HEK293 (cell line): ENCODE measurements around the gene RNU1-2.
"Not testable (repeated sequence)": the region's sequence is repeated elsewhere in the genome, so short reads cannot be mapped to it uniquely, and the experiment has no call there.

Experiments used
- CTCF ChIA-PET: fragments of 350-600 bp; formaldehyde crosslinking; extraction: SDS; loops from one replicate; lab custom pipeline; 2021; ENCODE audit warnings: antibody characterized with exemption; lab: Yijun Ruan, JAX
- POLR2A ChIA-PET: fragments of 300-600 bp; formaldehyde crosslinking; extraction: SDS; loops from one replicate; lab custom pipeline; 2020; ENCODE audit warnings: antibody characterized with exemption, inconsistent platforms; lab: Yijun Ruan, JAX
- H3K27ac ChIP-seq: fragments of 200-500 bp; sonication (Bioruptor generic); 2 replicates; pipeline ENCODE4 v1.5.1; 2014; ENCODE audit warnings: low read depth, low read length, control low read depth, inconsistent platforms; ENCODE audit errors: extremely low read depth
- H3K36me3 ChIP-seq, 2 experiments: fragments of 200-500 bp in 1 of 2; sonication (Bioruptor generic) in 1 of 2; 1 replicate in 1 of 2; 2 replicates in 1 of 2; pipeline ENCODE4 v1.5.1; 2014 to 2017; ENCODE audit warnings: inconsistent platforms in 2 of 2, low read length in 2 of 2; ENCODE audit not compliant: control insufficient read depth in 2 of 2, insufficient read depth in 1 of 2
- H3K4me1 ChIP-seq: fragments of 200-500 bp; sonication (Bioruptor generic); 2 replicates; pipeline ENCODE4 v1.5.1; 2014; ENCODE audit warnings: mild to moderate bottlenecking, low read length, inconsistent platforms; ENCODE audit not compliant: control insufficient read depth, insufficient read depth
- H3K4me3 ChIP-seq: 2 replicates; pipeline ENCODE4 v1.5.1; 2011; ENCODE audit warnings: low read depth, mild to moderate bottlenecking, control low read depth, low read length, moderate library complexity
- H3K9me3 ChIP-seq: fragments of 200-500 bp; sonication (Bioruptor generic); 2 replicates; pipeline ENCODE4 v1.5.1; 2014; ENCODE audit warnings: low read depth, low read length, inconsistent platforms; ENCODE audit not compliant: control insufficient read depth, insufficient read depth
- GLI4 ChIP-seq: fragments of 450-650 bp; formaldehyde crosslinking; IDR thresholded peaks from 2 replicates; pipeline ENCODE4 v1.5.1; 2016; ENCODE audit warnings: missing biosample characterization, missing genetic modification characterization
- GLIS1 ChIP-seq: fragments of 450-650 bp; formaldehyde crosslinking; IDR thresholded peaks from 2 replicates; pipeline ENCODE4 v1.5.1; 2016; ENCODE audit warnings: missing biosample characterization, missing genetic modification characterization
- KLF16 ChIP-seq: fragments of 450-650 bp; formaldehyde crosslinking; IDR thresholded peaks from 2 replicates; pipeline ENCODE4 v1.5.1; 2017; ENCODE audit warnings: missing biosample characterization, missing genetic modification characterization
- TCF7L2 ChIP-seq: IDR thresholded peaks from 2 replicates; pipeline ENCODE4 v1.6.1; 2011; ENCODE audit warnings: low read depth, mild to moderate bottlenecking, inconsistent platforms, low read length, moderate library complexity, borderline replicate concordance
- ZBTB8A ChIP-seq: fragments of 450-650 bp; formaldehyde crosslinking; IDR thresholded peaks from 2 replicates; pipeline ENCODE4 v1.5.1; 2016; ENCODE audit warnings: missing biosample characterization, missing genetic modification characterization
- ZIC2 ChIP-seq: fragments of 450-650 bp; formaldehyde crosslinking; IDR thresholded peaks from 2 replicates; pipeline ENCODE4 v1.5.1; 2016; ENCODE audit warnings: missing biosample characterization, missing genetic modification characterization
- ZNF350 ChIP-seq: fragments of 450-650 bp; formaldehyde crosslinking; IDR thresholded peaks from 2 replicates; pipeline ENCODE4 v1.5.0; 2017; ENCODE audit warnings: missing biosample characterization, mild to moderate bottlenecking, missing genetic modification characterization
- ZNF354C ChIP-seq: fragments of 450-650 bp; formaldehyde crosslinking; IDR thresholded peaks from 2 replicates; pipeline ENCODE4 v1.5.1; 2016; ENCODE audit warnings: missing biosample characterization, missing genetic modification characterization, low read depth, borderline replicate concordance
- ZNF416 ChIP-seq: fragments of 450-650 bp; formaldehyde crosslinking; IDR thresholded peaks from 2 replicates; pipeline ENCODE4 v1.5.1; 2016; ENCODE audit warnings: missing biosample characterization, missing genetic modification characterization
- ZNF423 ChIP-seq: fragments of 450-650 bp; formaldehyde crosslinking; IDR thresholded peaks from 2 replicates; pipeline ENCODE4 v1.5.1; 2016; ENCODE audit warnings: missing biosample characterization, missing genetic modification characterization
- ZNF518A ChIP-seq: fragments of 450-650 bp; formaldehyde crosslinking; conservative IDR thresholded peaks from 2 replicates; pipeline ENCODE4 v1.5.1; 2016; ENCODE audit warnings: low read depth, missing biosample characterization, missing genetic modification characterization
- ZNF600 ChIP-seq: fragments of 450-650 bp; formaldehyde crosslinking; IDR thresholded peaks from 2 replicates; pipeline ENCODE4 v1.5.1; 2016; ENCODE audit warnings: missing biosample characterization, missing genetic modification characterization
- ZNF704 ChIP-seq: fragments of 450-650 bp; formaldehyde crosslinking; IDR thresholded peaks from 2 replicates; pipeline ENCODE4 v1.5.1; 2016; ENCODE audit warnings: missing biosample characterization, missing genetic modification characterization
- ZNF76 ChIP-seq: fragments of 450-650 bp; formaldehyde crosslinking; IDR thresholded peaks from 2 replicates; pipeline ENCODE4; 2016; ENCODE audit warnings: low read depth, missing biosample characterization, missing genetic modification characterization, borderline replicate concordance
- ZSCAN16 ChIP-seq: fragments of 450-650 bp; formaldehyde crosslinking; IDR thresholded peaks from 2 replicates; pipeline ENCODE4 v1.5.1; 2016; ENCODE audit warnings: missing biosample characterization, missing genetic modification characterization
- TF ChIP-seq, protein P1 (sequence below): fragments of 450-650 bp; formaldehyde crosslinking; IDR thresholded peaks from 2 replicates; pipeline ENCODE4 v1.5.1; 2017; ENCODE audit warnings: missing biosample characterization, missing genetic modification characterization

The RNU1-2 gene

DNA sequence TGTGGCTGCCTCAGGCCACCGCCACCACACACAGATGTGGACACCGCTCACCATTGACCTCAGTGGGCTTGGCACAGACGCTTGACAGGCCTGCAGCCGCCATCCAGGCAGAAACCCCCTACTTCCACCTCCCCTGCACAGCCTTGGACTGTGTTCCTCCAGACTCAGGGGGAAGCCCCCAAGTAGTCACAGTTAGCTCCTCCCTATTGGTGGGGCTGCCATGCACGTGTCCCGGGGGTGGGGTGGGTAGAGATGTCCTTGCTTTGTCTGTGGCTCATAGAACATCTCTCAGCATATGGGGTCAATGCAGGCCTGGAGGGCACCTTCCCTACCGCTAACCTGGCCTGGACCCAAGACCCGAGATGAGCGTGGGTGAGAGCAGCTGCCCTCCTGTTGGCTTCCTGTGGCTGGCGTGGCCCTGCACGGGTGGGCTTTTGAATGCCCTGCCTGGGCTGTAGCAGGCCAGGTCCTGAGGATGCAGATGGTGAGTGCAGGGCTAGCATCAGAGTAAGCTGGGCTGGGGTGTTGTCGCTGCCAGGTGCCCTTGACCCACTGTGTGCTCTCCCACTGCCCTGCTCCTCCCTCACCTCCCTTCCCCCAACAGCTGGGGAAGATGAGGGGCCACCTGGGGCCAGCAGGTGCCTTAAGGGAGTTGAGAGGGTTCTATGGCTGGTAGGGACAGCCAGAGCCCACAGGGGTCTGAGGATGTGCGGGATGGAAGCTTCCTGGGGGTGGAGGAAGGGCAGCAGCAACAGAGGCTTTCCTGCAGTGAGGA lies 32.1 kb downstream of the RNU1-2 start:
- Histone ChIP-seq H3K4me1 (no peaks in the 10 kb centered on the region), H3K36me3 (peaks cover 0 to 14% of the 10 kb centered on the region in 2 experiments; a peak in 1 of 3 replicates)
- POLR2A ChIA-PET: interaction anchor here (0.6 kb wide), 1 partner anchor 57 kb away, joined by 3 read pairs; no protein-coding TSS in a partner anchor
- no peak for TF ChIP-seq ZNF350 (tag by site-specific recombination)
- no peak for TF ChIP-seq ZNF704 (tag by site-specific recombination)
- no peak for TF ChIP-seq ZSCAN16 (tag by site-specific recombination)
- TF ChIP-seq KLF16 (tag by site-specific recombination): no peak
- TF ChIP-seq TCF7L2: no peak
- no peak for TF ChIP-seq GLI4 (tag by site-specific recombination)
- no peak for TF ChIP-seq ZNF416
- TF ChIP-seq ZNF518A (tag by site-specific recombination): no peak
- TF ChIP-seq ZNF354C: no peak
- TF ChIP-seq, all 188 proteins: peak for 0
- Histone ChIP-seq H3K27ac (no peak overlapping the region), H3K4me3 (no peak overlapping the region), H3K9me3 (no peaks in the 10 kb centered on the region)
- CTCF ChIA-PET: interaction anchor here (1.3 kb wide), 1 partner anchor 24 kb away, joined by 5 read pairs; no protein-coding TSS in a partner anchor

DNA sequence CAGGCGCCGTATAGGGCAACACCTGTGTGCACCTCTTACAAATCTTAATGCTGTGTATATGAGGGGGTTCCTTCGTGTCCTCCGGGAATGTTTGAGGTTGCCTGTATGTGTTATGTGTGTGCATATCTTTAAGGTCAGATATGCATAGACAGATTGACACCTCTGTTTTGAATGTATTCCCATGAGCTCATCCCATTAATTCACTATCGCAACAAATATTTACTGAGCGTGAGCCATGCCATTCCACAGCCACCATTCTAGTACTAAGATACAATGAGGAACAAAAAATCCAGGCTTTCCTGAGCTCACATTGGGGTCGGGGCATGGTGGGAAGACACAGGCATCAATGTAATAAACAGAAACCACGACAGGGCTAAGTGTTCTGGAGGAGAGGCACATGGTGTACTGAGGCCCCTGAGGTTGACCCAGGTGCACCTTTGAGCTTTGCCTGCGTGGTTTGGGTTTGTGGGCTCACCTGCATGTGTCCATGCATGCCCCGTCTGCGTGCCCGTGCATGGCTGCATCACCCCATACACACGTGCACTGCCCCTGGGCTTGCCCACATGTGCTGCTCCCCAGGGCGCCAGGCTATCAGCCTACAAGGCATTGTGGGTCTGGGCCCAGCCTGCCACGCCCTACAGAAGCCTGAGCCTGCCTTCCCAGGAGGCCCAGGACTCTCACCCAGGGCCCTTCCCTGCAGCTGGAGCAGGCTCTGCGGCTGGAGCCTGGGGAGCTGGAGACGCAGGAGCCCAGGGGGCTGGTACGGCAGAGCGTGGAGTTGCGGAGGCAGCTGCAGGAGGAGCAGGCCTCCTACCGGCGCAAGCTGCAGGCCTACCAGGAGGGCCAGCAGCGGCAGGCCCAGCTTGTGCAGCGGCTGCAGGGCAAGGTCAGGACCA lies 33.6 kb downstream of the RNU1-2 start:
- ChIA-PET CTCF (interaction anchor here (0.6 to 1.3 kb wide), 2 partner anchors 23 to 25 kb away, joined by 5 read pairs; no protein-coding TSS in a partner anchor), POLR2A (interaction anchor here (0.9 kb wide), 1 partner anchor 24 kb away, joined by 3 read pairs; no protein-coding TSS in a partner anchor)
- not testable (repeated sequence) for H3K27ac ChIP-seq, H3K4me1 ChIP-seq, H3K4me3 ChIP-seq, H3K9me3 ChIP-seq
- TF ChIP-seq, protein P1, sequence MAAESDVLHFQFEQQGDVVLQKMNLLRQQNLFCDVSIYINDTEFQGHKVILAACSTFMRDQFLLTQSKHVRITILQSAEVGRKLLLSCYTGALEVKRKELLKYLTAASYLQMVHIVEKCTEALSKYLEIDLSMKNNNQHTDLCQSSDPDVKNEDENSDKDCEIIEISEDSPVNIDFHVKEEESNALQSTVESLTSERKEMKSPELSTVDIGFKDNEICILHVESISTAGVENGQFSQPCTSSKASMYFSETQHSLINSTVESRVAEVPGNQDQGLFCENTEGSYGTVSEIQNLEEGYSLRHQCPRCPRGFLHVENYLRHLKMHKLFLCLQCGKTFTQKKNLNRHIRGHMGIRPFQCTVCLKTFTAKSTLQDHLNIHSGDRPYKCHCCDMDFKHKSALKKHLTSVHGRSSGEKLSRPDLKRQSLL: peak; percentile 39; the same call in 1 of the 2 replicates
- peak; percentile 87 for TF ChIP-seq ZNF600 (tag by site-specific recombination)
- peak; percentile 58 for TF ChIP-seq ZBTB8A
- TF ChIP-seq ZNF76 (tag by site-specific recombination): peak; percentile 35; the same call in 1 of the 2 replicates
- TF ChIP-seq GLIS1 (tag by site-specific recombination): 0 out of 2 replicates have a peak, but pooled peaks have one; percentile 15
- peak; percentile 98 for TF ChIP-seq ZIC2 (tag by site-specific recombination)
- peak; percentile 72; the same call in 1 of the 2 replicates for TF ChIP-seq ZNF423 (tag by site-specific recombination)
- peaks cover 3 to 14% of the 10 kb centered on the region in 2 experiments; a peak in 2 of 3 replicates for H3K36me3 ChIP-seq
